Measurements from ENCODE around the gene KDM8. TPM values are rescaled to one million over a fixed set of nuclear protein-coding genes. Genes with fewer than 3 reads are reported as not detected.

Gene KDM8
- total RNA-seq, 1 experiment from 2014 or later = 10.9 TPM

DNA sequence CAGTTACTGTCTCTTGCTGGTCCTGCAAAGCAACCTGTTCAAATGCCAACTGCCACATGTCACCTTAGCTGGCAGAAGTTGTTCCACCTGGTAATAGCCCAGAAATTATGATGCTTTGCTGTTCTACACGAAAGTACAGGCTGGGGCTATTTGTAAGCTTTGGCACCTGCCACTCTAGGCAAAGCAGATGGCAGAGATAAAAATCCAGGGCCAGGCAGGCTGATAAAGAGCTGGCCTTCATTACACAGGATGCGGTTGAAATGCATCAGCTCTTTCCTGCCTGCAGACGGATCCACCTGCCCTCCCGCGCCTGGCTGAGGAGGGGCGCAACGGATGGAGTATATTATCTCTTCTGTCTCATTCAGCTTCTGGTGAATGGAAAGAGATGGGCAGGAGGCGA, 29.3 kb upstream of the KDM8 start:
- no peaks in the 10 kb centered on the region for H3K4me1 Mint-ChIP-seq
- POLR2A ChIA-PET = no interaction called here
- TF ChIP-seq ATF1 (CRISPR knock-in tag; IDR thresholded peaks at IDR 0.05) = no peak
- TF ChIP-seq, protein P1, sequence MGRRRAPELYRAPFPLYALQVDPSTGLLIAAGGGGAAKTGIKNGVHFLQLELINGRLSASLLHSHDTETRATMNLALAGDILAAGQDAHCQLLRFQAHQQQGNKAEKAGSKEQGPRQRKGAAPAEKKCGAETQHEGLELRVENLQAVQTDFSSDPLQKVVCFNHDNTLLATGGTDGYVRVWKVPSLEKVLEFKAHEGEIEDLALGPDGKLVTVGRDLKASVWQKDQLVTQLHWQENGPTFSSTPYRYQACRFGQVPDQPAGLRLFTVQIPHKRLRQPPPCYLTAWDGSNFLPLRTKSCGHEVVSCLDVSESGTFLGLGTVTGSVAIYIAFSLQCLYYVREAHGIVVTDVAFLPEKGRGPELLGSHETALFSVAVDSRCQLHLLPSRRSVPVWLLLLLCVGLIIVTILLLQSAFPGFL (CRISPR knock-in tag; IDR thresholded peaks at IDR 0.05; ENCODE audit: borderline replicate concordance) = no peak
- CTCF ChIA-PET = interaction anchor here (1.1 to 1.3 kb wide), 3 partner anchors 182 to 198 kb away, joined by 3 to 6 read pairs (median 3); no protein-coding TSS in a partner anchor
- DNase-seq (ENCODE audit: low spot score) (no peak), ATAC-seq (no peak)
- H3K9me3 Mint-ChIP-seq = peaks cover 14% of the 10 kb centered on the region
- no peak overlapping the region for H3K27ac Mint-ChIP-seq
- no peak overlapping the region for H3K4me3 Mint-ChIP-seq
- H3K27me3 Mint-ChIP-seq (ENCODE audit: low read depth) = peaks cover 6% of the 10 kb centered on the region
- H3K36me3 Mint-ChIP-seq = peaks cover 7% of the 10 kb centered on the region; the same call in 1 of the 2 replicates

GRCh38 chr16:27174798-27175197, 28.5 kb upstream of the KDM8 start:
- H3K27ac Mint-ChIP-seq = no peak overlapping the region
- CTCF ChIA-PET = no interaction called here
- H3K36me3 Mint-ChIP-seq = peaks cover 7% of the 10 kb centered on the region; the same call in 1 of the 2 replicates
- POLR2A ChIA-PET = no interaction called here
- H3K4me1 Mint-ChIP-seq = no peaks in the 10 kb centered on the region
- no peak for ATAC-seq
- H3K9me3 Mint-ChIP-seq = peaks cover 14% of the 10 kb centered on the region
- no peak overlapping the region for H3K4me3 Mint-ChIP-seq
- DNase-seq (ENCODE audit: low spot score) = no peak
- peaks cover 6% of the 10 kb centered on the region for H3K27me3 Mint-ChIP-seq (ENCODE audit: low read depth)
- TF ChIP-seq NR2C2 (CRISPR knock-in tag; IDR thresholded peaks at IDR 0.05) (no peak), SMAD4 (CRISPR knock-in tag; IDR thresholded peaks at IDR 0.05) (no peak), NFYB (CRISPR knock-in tag; conservative IDR thresholded peaks at IDR 0.05; ENCODE audit: low read depth) (no peak), CREM (CRISPR knock-in tag; IDR thresholded peaks at IDR 0.05) (no peak), ZNF396 (CRISPR knock-in tag; IDR thresholded peaks at IDR 0.05; ENCODE audit: borderline replicate concordance) (no peak), FOXP1 (CRISPR knock-in tag; IDR thresholded peaks at IDR 0.05; ENCODE audit: borderline replicate concordance) (no peak)
- TF ChIP-seq, protein P2, sequence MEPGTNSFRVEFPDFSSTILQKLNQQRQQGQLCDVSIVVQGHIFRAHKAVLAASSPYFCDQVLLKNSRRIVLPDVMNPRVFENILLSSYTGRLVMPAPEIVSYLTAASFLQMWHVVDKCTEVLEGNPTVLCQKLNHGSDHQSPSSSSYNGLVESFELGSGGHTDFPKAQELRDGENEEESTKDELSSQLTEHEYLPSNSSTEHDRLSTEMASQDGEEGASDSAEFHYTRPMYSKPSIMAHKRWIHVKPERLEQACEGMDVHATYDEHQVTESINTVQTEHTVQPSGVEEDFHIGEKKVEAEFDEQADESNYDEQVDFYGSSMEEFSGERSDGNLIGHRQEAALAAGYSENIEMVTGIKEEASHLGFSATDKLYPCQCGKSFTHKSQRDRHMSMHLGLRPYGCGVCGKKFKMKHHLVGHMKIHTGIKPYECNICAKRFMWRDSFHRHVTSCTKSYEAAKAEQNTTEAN (CRISPR knock-in tag; IDR thresholded peaks at IDR 0.05) = no peak

GRCh38 chr16:27175888-27176287, 27.4 kb upstream of the KDM8 start:
- Mint-ChIP-seq H3K4me1 (no peaks in the 10 kb centered on the region), H3K27me3 (ENCODE audit: low read depth) (peaks cover 6% of the 10 kb centered on the region), H3K4me3 (no peak overlapping the region), H3K9me3 (peaks cover 14% of the 10 kb centered on the region), H3K27ac (no peak overlapping the region), H3K36me3 (peaks cover 7% of the 10 kb centered on the region; the same call in 1 of the 2 replicates)
- TF ChIP-seq, protein P1 (CRISPR knock-in tag; IDR thresholded peaks at IDR 0.05; ENCODE audit: borderline replicate concordance) = no peak
- TF ChIP-seq NFYB (CRISPR knock-in tag; conservative IDR thresholded peaks at IDR 0.05; ENCODE audit: low read depth) (0 out of 2 replicates have a peak, but pooled peaks have one; percentile 26), SOX15 (CRISPR knock-in tag; IDR thresholded peaks at IDR 0.05) (no peak), ATF2 (CRISPR knock-in tag; IDR thresholded peaks at IDR 0.05; ENCODE audit: borderline replicate concordance, low read depth) (no peak), PRRX2 (CRISPR knock-in tag; IDR thresholded peaks at IDR 0.05) (no peak), ZNF416 (CRISPR knock-in tag; IDR thresholded peaks at IDR 0.05) (no peak)
- TF ChIP-seq, protein P3, sequence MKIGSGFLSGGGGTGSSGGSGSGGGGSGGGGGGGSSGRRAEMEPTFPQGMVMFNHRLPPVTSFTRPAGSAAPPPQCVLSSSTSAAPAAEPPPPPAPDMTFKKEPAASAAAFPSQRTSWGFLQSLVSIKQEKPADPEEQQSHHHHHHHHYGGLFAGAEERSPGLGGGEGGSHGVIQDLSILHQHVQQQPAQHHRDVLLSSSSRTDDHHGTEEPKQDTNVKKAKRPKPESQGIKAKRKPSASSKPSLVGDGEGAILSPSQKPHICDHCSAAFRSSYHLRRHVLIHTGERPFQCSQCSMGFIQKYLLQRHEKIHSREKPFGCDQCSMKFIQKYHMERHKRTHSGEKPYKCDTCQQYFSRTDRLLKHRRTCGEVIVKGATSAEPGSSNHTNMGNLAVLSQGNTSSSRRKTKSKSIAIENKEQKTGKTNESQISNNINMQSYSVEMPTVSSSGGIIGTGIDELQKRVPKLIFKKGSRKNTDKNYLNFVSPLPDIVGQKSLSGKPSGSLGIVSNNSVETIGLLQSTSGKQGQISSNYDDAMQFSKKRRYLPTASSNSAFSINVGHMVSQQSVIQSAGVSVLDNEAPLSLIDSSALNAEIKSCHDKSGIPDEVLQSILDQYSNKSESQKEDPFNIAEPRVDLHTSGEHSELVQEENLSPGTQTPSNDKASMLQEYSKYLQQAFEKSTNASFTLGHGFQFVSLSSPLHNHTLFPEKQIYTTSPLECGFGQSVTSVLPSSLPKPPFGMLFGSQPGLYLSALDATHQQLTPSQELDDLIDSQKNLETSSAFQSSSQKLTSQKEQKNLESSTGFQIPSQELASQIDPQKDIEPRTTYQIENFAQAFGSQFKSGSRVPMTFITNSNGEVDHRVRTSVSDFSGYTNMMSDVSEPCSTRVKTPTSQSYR (CRISPR knock-in tag; IDR thresholded peaks at IDR 0.05) = no peak
- TF ChIP-seq, protein P4, sequence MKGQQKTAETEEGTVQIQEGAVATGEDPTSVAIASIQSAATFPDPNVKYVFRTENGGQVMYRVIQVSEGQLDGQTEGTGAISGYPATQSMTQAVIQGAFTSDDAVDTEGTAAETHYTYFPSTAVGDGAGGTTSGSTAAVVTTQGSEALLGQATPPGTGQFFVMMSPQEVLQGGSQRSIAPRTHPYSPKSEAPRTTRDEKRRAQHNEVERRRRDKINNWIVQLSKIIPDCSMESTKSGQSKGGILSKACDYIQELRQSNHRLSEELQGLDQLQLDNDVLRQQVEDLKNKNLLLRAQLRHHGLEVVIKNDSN (CRISPR knock-in tag; IDR thresholded peaks at IDR 0.05) = peak; percentile 53; the same call in 1 of the 2 replicates
- TF ChIP-seq, protein P5, sequence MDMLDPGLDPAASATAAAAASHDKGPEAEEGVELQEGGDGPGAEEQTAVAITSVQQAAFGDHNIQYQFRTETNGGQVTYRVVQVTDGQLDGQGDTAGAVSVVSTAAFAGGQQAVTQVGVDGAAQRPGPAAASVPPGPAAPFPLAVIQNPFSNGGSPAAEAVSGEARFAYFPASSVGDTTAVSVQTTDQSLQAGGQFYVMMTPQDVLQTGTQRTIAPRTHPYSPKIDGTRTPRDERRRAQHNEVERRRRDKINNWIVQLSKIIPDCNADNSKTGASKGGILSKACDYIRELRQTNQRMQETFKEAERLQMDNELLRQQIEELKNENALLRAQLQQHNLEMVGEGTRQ (CRISPR knock-in tag; IDR thresholded peaks at IDR 0.05) = peak; percentile 72; the same call in 1 of the 2 replicates
- ATAC-seq (peak; percentile 31; the same call in 1 of the 2 replicates), DNase-seq (ENCODE audit: low spot score) (no peak)
- ChIA-PET CTCF (interaction anchor here (1.2 kb wide), 1 partner anchor 193 kb away, joined by 3 read pairs; no protein-coding TSS in a partner anchor), POLR2A (no interaction called here)
